Activated CD8-positive, alpha-beta T cell treated with anti-CD3 and anti-CD28 coated beads for 36 hours (primary cell): ENCODE data around the gene TUBB4A. TPM values are rescaled to one million over a fixed set of nuclear protein-coding genes. Genes with fewer than 3 reads are reported as not detected.

ENCODE experiments used
- ATAC-seq: fragments of 200-7000 bp; cut with Tn5 transposase; one replicate; pipeline ENCODE4 v1.10.0; 2021; ENCODE audit warnings: mild to moderate bottlenecking, moderate library complexity
- CTCF ChIA-PET: fragments of 350-600 bp; sonication (Branson Sonifier 250); formaldehyde crosslinking; loops from one replicate; lab custom pipeline; 2021; ENCODE audit warnings: antibody characterized with exemption; lab: Charles Lee
- POLR2A ChIA-PET: fragments of 350-600 bp; sonication (Branson Sonifier 250); formaldehyde crosslinking; loops from one replicate; lab custom pipeline; 2021; ENCODE audit warnings: antibody characterized with exemption; lab: Charles Lee
- DNase-seq: peaks from one replicate; pipeline ENCODE4 v3.0.0-alpha.2; 2020
- H3K27ac Mint-ChIP-seq: one replicate; pipeline ENCODE4 v1.8.0; 2021; ENCODE audit warnings: mild to moderate bottlenecking, mixed read lengths
- H3K27me3 Mint-ChIP-seq: one replicate; pipeline ENCODE4 v1.8.0; 2021; ENCODE audit warnings: mixed read lengths
- H3K36me3 Mint-ChIP-seq: one replicate; pipeline ENCODE4 v1.8.0; 2021; ENCODE audit warnings: low read depth, mixed read lengths
- H3K4me1 Mint-ChIP-seq: one replicate; pipeline ENCODE4 v1.8.0; 2021; ENCODE audit warnings: low read depth, mixed read lengths
- H3K4me3 Mint-ChIP-seq: one replicate; pipeline ENCODE4 v1.8.0; 2021; ENCODE audit warnings: mild to moderate bottlenecking, moderate library complexity, mixed read lengths
- H3K9me3 Mint-ChIP-seq: one replicate; pipeline ENCODE4 v1.8.0; 2021; ENCODE audit warnings: mixed read lengths
- intact Hi-C: fragments of 100-400 bp; cut with micrococcal nuclease; formaldehyde crosslinking; loops from one replicate; pipeline ENCODE4 v1.10.0; 2022
- total RNA-seq, 2 experiments: library from RNA; stranded (reverse); gene quantifications; one replicate each; pipeline ENCODE4 v1.2.3, GENCODE V29; 2021
- TF ChIP-seq, protein P1 (sequence below): fragments of 200-600 bp; IDR thresholded peaks from one replicate; pipeline ENCODE4 v1.8.0; 2022; ENCODE audit warnings: antibody characterized with exemption, mild to moderate bottlenecking

TUBB4A gene
- total RNA-seq, 2 experiments from 2014 or later: 9.6 to 10.6 TPM

DNA sequence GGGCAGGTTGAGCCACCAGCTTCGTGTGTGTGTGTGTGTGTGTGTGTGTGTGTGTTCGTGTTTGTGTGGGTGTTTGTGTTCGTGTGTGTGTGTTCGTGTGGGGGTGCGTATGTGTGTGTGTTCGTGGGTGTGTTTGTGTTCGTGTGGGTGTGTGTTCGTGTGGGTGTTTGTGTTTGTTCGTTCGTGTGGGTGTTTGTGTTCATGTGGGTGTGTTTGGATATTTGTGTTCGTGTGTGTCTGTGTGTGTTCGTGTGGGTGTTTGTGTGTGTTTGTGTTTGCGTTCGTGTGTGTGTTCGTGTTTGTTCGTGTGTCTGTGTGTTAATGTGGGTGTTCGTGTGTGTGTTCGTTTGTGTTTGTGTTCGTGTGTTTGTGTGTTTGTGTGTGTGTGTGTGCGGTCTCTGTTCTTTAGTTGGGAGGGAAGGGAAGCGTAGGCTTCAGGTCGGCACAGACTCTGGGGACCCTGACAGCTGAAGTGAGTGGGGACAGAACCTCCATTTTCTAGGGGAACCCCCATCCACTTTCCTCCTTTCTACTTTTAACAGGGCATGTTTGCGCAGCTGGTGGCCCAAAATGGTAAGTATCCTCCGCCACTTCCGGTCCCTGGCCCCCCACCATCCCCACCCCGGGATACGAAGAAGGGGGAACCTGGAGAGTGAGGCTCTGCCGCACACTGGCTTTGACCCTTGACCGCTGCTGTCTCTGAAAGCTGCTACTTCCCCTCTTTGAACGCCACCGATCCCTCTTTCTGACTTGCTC lies 30.3 kb upstream of the TUBB4A start:
- Mint-ChIP-seq H3K4me1 (peaks cover 52% of the 10 kb centered on the region), H3K4me3 (peak overlapping the region; percentile 83), H3K9me3 (no peaks in the 10 kb centered on the region), H3K27me3 (peaks cover 33% of the 10 kb centered on the region), H3K36me3 (peaks cover 5% of the 10 kb centered on the region), H3K27ac (peak overlapping the region; percentile 25)
- ATAC-seq (peak; percentile 15), DNase-seq (peak; percentile 70)
- ChIA-PET POLR2A (interaction anchor here (1.0 kb wide), 1 partner anchor 14 kb away, joined by 3 read pairs; no protein-coding TSS in a partner anchor), CTCF (no interaction called here)
- intact Hi-C loops: no loop called here
- TF ChIP-seq, protein P1, sequence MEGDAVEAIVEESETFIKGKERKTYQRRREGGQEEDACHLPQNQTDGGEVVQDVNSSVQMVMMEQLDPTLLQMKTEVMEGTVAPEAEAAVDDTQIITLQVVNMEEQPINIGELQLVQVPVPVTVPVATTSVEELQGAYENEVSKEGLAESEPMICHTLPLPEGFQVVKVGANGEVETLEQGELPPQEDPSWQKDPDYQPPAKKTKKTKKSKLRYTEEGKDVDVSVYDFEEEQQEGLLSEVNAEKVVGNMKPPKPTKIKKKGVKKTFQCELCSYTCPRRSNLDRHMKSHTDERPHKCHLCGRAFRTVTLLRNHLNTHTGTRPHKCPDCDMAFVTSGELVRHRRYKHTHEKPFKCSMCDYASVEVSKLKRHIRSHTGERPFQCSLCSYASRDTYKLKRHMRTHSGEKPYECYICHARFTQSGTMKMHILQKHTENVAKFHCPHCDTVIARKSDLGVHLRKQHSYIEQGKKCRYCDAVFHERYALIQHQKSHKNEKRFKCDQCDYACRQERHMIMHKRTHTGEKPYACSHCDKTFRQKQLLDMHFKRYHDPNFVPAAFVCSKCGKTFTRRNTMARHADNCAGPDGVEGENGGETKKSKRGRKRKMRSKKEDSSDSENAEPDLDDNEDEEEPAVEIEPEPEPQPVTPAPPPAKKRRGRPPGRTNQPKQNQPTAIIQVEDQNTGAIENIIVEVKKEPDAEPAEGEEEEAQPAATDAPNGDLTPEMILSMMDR: no peak

DNA sequence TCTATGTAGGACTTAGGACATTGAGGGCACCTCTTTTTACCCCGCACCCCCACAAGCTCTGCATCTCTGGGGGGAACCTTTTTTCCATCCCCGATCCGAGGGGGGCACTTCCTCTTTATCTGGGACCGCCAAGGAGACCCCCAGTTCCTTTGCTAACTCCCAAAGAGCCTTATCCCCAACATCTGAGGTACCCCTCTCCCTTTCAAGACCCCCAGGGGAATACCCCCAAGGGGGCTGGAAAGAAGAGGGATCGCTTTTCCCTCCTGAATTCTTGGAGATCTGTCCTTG lies 29.8 kb upstream of the TUBB4A start:
- TF ChIP-seq, protein P1: no peak
- CTCF ChIA-PET: no interaction called here
- Mint-ChIP-seq H3K36me3 (peaks cover 5% of the 10 kb centered on the region), H3K4me3 (peak overlapping the region; percentile 83), H3K27me3 (peaks cover 33% of the 10 kb centered on the region), H3K9me3 (no peaks in the 10 kb centered on the region), H3K27ac (peak overlapping the region; percentile 25), H3K4me1 (peaks cover 49% of the 10 kb centered on the region)
- intact Hi-C loops: no loop called here
- DNase-seq: no peak
- POLR2A ChIA-PET: no interaction called here
- no peak for ATAC-seq

DNA sequence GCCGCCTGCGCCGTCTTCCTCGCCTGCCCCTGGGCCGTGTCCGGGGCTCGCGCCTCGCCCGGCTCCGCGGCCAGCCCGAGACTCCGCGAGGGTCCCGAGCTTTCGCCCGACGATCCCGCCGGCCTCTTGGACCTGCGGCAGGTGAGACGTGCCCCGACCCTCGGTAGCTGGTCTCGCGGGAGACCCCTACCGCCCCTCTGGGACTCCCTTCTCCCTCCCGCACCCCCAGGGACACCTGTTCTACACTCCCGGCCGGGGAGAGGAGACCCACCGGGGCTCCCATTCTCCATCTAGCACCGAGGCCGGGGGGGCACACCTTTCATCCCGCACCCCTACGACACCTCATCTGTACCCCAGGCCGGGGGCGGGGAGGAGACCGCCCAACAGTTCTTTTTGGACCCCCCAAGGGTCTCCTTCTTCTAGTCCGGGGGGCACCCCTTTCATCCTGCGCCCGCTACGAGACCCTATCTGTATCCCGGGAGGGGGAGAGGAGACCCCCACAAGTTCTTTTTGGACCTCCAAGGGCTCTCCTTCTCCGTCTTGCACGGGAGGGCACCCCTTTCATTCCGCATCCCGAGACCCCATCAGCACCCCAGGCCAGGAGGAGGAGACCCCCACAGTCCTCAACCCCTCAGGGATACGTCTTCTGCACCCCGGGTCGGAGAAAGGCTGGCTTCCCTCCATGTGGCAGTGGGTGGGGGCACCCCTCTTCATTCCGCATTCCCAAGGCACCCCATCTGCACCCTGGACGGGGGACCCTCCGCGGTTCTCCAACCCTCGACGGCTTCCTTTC lies 29.2 kb upstream of the TUBB4A start:
- peak overlapping the region; percentile 83 for H3K4me3 Mint-ChIP-seq
- DNase-seq (no peak), ATAC-seq (no peak)
- H3K36me3 Mint-ChIP-seq: peaks cover 5% of the 10 kb centered on the region
- TF ChIP-seq, protein P1: no peak
- H3K27me3 Mint-ChIP-seq: peaks cover 33% of the 10 kb centered on the region
- peaks cover 46% of the 10 kb centered on the region for H3K4me1 Mint-ChIP-seq
- POLR2A ChIA-PET: interaction anchor here (1.2 kb wide), 1 partner anchor 143 kb away, joined by 3 read pairs; no protein-coding TSS in a partner anchor
- no peak overlapping the region for H3K27ac Mint-ChIP-seq
- CTCF ChIA-PET: interaction anchor here (0.6 to 1.5 kb wide), 4 partner anchors 8 to 207 kb away, joined by 3 to 6 read pairs (median 4); no protein-coding TSS in a partner anchor
- no peaks in the 10 kb centered on the region for H3K9me3 Mint-ChIP-seq
- intact Hi-C loops: no loop called here

DNA sequence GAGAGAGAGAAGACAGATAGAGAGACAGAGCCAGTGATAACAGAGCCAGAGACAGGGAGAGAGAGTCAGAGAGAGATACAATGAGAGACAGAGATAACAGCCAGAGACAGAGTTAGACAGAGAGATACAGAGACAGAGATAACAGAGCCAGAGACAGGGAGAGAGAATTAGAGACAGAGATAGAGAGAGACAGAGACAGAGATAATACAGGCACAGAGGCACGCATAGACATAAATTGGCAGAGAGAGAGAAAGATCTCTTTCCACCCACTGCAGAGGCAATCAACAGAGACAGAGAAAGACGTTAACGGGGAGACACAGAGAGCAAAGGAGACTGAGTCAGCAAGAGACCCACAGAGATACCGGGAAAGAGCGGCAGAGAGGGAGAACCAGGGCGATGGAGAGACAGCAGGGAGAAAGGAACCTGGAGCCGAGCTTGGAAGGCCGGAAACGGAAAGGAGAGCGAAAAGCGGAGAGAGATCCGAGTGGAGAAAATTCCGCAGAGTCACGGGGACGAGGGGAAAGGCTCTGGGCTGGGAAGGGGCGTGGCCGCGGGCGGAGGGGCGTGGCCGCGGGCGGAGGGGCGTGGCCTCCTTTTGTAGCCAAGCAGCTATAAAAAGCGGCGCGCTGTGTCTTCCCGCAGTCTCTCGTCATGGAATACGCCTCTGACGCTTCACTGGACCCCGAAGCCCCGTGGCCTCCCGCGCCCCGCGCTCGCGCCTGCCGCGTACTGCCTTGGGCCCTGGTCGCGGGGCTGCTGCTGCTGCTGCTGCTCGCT lies 28.5 kb upstream of the TUBB4A start, which contains the start of gene TNFSF9:
Gene TNFSF9, plus strand, starts transcription at position 641 of the 777 bp plus-strand sequence. Its CDS starts 11 bp downstream, at position 652.
- POLR2A ChIA-PET: interaction anchor here (0.6 to 1.2 kb wide), 3 partner anchors 9 to 144 kb away, joined by 3 read pairs; no protein-coding TSS in a partner anchor
- TF ChIP-seq, protein P1: no peak
- CTCF ChIA-PET: interaction anchor here (1.1 to 1.5 kb wide), 3 partner anchors 8 to 48 kb away, joined by 3 to 6 read pairs (median 5); no protein-coding TSS in a partner anchor
- DNase-seq (peak; percentile 89), ATAC-seq (peak; percentile 69)
- H3K9me3 Mint-ChIP-seq: no peaks in the 10 kb centered on the region
- intact Hi-C loops: no loop called here
- peaks cover 38% of the 10 kb centered on the region for H3K4me1 Mint-ChIP-seq
- H3K27ac Mint-ChIP-seq: peak within 1 kb of the TSS; percentile 75
- peaks cover 33% of the 10 kb centered on the region for H3K27me3 Mint-ChIP-seq
- H3K4me3 Mint-ChIP-seq: peak within 1 kb of the TSS; percentile 83
- H3K36me3 Mint-ChIP-seq: peaks cover 2% of the 10 kb centered on the region
